Lung (tissue), 12 donors: ENCODE results near the gene ETV6. TPM values are rescaled to one million over a fixed set of nuclear protein-coding genes. Genes with fewer than 3 reads are reported as not detected.

Experiments used
- ATAC-seq: fragments of 200-7000 bp; cut with Tn5 transposase; one replicate; pipeline ENCODE4 v1.9.1; 2020; ENCODE audit warnings: moderate number of reproducible peaks; ENCODE audit not compliant: insufficient read depth, low FRiP score
- DNase-seq, 3 donors: peaks; one replicate each; pipeline ENCODE4 v3.0.0-alpha.2; 2013 to 2017
- H3K27ac ChIP-seq, 2 donors: one replicate each; pipeline ENCODE4 v1.5.1; 2013; ENCODE audit warnings: mild to moderate bottlenecking in 2 of 2, moderate library complexity in 2 of 2, control low read depth in 1 of 2, inconsistent platforms in 1 of 2, low read depth in 1 of 2, low read length in 1 of 2
- H3K27me3 ChIP-seq, 3 donors: one replicate each; pipeline ENCODE4 v1.5.1; 2013; ENCODE audit warnings: low read length in 2 of 3; ENCODE audit not compliant: control insufficient read depth in 3 of 3, insufficient read depth in 3 of 3
- H3K36me3 ChIP-seq, 4 donors: one replicate each; pipeline ENCODE4 v1.5.1; 2013; ENCODE audit warnings: low read length in 4 of 4, mild to moderate bottlenecking in 1 of 4, moderate library complexity in 1 of 4; ENCODE audit not compliant: control insufficient read depth in 4 of 4, insufficient read depth in 4 of 4
- H3K4me1 ChIP-seq, 5 donors: one replicate each; pipeline ENCODE4 v1.5.1; 2013; ENCODE audit warnings: low read length in 5 of 5, mild to moderate bottlenecking in 2 of 5, moderate library complexity in 1 of 5; ENCODE audit not compliant: control insufficient read depth in 5 of 5, insufficient read depth in 5 of 5
- H3K4me3 ChIP-seq: one replicate; pipeline ENCODE4 v1.5.1; 2013; ENCODE audit warnings: mild to moderate bottlenecking, control low read depth, moderate library complexity
- H3K9ac ChIP-seq, 2 donors: one replicate each; pipeline ENCODE4 v1.5.1; 2013; ENCODE audit warnings: low read length in 2 of 2, control low read depth in 1 of 2; ENCODE audit not compliant: insufficient read depth in 1 of 2
- H3K9me3 ChIP-seq, 4 donors: one replicate each; pipeline ENCODE4 v1.5.1; 2013; ENCODE audit warnings: low read length in 3 of 4, mild to moderate bottlenecking in 1 of 4, moderate library complexity in 1 of 4; ENCODE audit not compliant: control insufficient read depth in 4 of 4, insufficient read depth in 3 of 4
- WGBS, 2 donors: extraction: QIAGEN DNeasy Blood & Tissue Kit; methylation state at CpG; one replicate each; pipeline ENCODE4 v1.1.7; 2013; 5-methylcytosine and 5-hydroxymethylcytosine counted together
- polyA plus RNA-seq, 2 donors: library from polyadenylated mRNA; stranded (reverse); fragments of 200-250 nt; gene quantifications; one replicate each; pipeline ENCODE4 v1.2.1, GENCODE V29; 2013
- total RNA-seq, 2 donors: library from RNA; depleted of rRNA in 1 of 2; stranded (reverse); fragments of >200 nt in 1 of 2; gene quantifications; one replicate each; pipeline ENCODE4 v1.2.1, GENCODE V29; 2014 to 2021
- TF ChIP-seq, protein P1 (sequence below): IDR thresholded peaks from 2 replicates; pipeline ENCODE4 v1.5.1; 2012; ENCODE audit warnings: mild to moderate bottlenecking; ENCODE audit errors: control extremely low read depth, extremely low read depth
- donor health status: control.
- donor health status: control.
- donor health status: Bipolar disorder and iron deficiency.
- donor health status: healthy.
- donor health status: DM: yes; HTN: yes; CAD: no.

Gene ETV6
- total and polyA plus RNA-seq, 4 donors = 8.6 to 45.7 (median 13.6) TPM

DNA sequence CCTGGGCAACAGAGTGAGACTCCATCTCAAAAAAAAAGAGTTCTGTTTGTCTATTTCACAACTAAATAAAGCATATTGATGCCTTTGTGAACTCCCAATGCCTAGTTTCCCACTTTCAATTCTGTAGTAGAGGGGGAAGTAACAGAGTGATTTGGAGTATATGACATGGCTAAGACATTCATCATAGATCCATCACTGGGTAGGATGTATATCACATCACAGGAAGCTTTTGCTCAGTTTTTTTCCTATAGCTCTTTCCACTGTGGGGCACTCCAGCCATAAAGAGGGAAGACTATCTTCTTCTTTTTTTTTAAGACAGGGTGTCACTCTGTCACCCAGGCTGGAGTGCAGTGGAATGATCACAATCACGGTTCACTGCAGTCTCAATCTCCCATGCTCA is 267.3 kb downstream of the ETV6 start:
- H3K4me1 ChIP-seq = no peaks in the 10 kb centered on the region
- H3K9me3 ChIP-seq = no peaks in the 10 kb centered on the region
- TF ChIP-seq, protein P1, sequence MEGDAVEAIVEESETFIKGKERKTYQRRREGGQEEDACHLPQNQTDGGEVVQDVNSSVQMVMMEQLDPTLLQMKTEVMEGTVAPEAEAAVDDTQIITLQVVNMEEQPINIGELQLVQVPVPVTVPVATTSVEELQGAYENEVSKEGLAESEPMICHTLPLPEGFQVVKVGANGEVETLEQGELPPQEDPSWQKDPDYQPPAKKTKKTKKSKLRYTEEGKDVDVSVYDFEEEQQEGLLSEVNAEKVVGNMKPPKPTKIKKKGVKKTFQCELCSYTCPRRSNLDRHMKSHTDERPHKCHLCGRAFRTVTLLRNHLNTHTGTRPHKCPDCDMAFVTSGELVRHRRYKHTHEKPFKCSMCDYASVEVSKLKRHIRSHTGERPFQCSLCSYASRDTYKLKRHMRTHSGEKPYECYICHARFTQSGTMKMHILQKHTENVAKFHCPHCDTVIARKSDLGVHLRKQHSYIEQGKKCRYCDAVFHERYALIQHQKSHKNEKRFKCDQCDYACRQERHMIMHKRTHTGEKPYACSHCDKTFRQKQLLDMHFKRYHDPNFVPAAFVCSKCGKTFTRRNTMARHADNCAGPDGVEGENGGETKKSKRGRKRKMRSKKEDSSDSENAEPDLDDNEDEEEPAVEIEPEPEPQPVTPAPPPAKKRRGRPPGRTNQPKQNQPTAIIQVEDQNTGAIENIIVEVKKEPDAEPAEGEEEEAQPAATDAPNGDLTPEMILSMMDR = no peak
- no peaks in the 10 kb centered on the region for H3K27me3 ChIP-seq
- no peak overlapping the region for H3K27ac ChIP-seq
- no peak overlapping the region for H3K4me3 ChIP-seq
- H3K36me3 ChIP-seq = no peaks in the 10 kb centered on the region
- ATAC-seq (no peak), DNase-seq (no peak)
- no peak overlapping the region for H3K9ac ChIP-seq
- 61 to 73% methylated on average over 1 of the region's 1 CpG for WGBS, 2 donors

DNA sequence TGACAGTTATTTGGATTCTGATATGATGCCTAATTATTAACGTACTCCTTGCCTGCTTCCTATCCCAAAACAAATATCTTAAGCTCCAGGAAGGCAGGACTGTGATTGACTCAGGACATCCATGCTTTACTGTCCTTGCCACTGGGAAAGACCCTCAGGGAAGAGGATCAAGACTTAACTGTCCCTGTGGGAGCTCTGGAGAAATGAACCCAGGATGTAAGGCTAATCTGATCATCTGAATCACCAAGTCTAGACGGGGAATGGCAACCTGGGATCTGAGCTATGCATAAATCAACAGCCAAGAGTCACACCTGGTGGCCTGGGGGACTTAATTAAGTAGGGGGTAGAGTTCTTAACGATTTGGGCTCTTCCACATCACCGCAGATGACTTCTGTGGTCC is 268.0 kb downstream of the ETV6 start:
- no peak overlapping the region for H3K27ac ChIP-seq
- no peaks in the 10 kb centered on the region for H3K27me3 ChIP-seq
- H3K36me3 ChIP-seq = no peaks in the 10 kb centered on the region
- WGBS, 2 donors = 76 to 95% methylated on average over 4 of the region's 4 CpGs
- TF ChIP-seq, protein P1 = no peak
- no peaks in the 10 kb centered on the region for H3K9me3 ChIP-seq
- ATAC-seq = no peak
- peaks cover 0 to 5% (median 0%) of the 10 kb centered on the region in 5 donors for H3K4me1 ChIP-seq
- H3K4me3 ChIP-seq = no peak overlapping the region
- DNase-seq = no peak
- H3K9ac ChIP-seq = no peak overlapping the region

DNA sequence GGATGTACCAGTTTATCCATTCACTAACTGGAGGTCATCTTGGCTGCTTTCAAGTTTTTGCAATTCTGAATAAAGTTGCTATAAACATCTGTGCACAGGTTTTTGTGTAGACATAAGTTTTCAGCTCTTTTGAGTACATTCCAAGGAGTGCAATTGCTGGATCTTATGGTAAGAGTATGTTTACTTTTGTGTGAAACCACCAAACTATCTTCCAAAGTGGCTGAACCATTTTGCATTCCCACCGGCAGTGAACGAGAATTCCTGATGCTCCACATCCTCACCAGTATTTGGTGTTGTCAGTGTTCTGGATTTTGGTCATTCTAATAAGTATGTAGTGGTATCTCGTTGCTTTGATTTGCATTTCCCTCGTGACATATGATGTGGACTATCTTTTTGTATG is 270.8 kb downstream of the ETV6 start:
- H3K36me3 ChIP-seq = no peaks in the 10 kb centered on the region
- no peaks in the 10 kb centered on the region for H3K9me3 ChIP-seq
- ATAC-seq = no peak
- 73 to 89% methylated on average over 4 of the region's 4 CpGs for WGBS, 2 donors
- no peak overlapping the region for H3K4me3 ChIP-seq
- TF ChIP-seq, protein P1 = no peak
- no peak overlapping the region for H3K27ac ChIP-seq
- peaks cover 0 to 5% (median 0%) of the 10 kb centered on the region in 5 donors for H3K4me1 ChIP-seq
- no peaks in the 10 kb centered on the region for H3K27me3 ChIP-seq
- no peak for DNase-seq
- no peak overlapping the region for H3K9ac ChIP-seq

DNA sequence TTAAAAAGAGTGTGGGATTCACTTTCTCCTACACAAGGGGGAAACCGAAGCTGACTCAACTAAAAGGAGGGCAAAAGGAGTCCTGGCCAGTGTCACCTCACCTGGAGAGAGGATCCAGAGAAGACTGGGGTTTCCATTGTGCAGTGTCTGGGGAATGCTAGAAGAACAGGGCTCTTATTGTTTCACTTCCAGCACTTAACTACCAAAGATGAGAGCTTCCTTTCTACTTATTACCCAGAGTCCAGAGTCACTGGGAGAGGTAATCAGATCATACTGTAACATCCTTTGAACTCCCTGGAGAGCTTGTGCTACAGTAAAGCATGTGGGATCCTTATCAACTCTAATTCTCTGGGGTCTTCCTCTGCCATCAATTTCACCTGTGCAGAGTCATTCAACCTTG is 272.9 kb downstream of the ETV6 start:
- Histone ChIP-seq H3K9me3 (no peaks in the 10 kb centered on the region), H3K27ac (no peak overlapping the region), H3K4me3 (no peak overlapping the region), H3K4me1 (peaks cover 0 to 5% (median 0%) of the 10 kb centered on the region in 5 donors), H3K27me3 (no peaks in the 10 kb centered on the region), H3K9ac (no peak overlapping the region), H3K36me3 (no peaks in the 10 kb centered on the region)
- ATAC-seq (no peak), DNase-seq (no peak)
- TF ChIP-seq, protein P1 = no peak
- WGBS, 2 donors = 67 to 90% methylated on average over 1 of the region's 1 CpG
